HG03064 (cell line): ENCODE data around the gene NF2.

Experiments
- ATAC-seq: cut with Tn5 transposase; IDR thresholded peaks from one replicate; pipeline ENCODE4 v1.9.1; 2021; ENCODE audit warnings: low read depth; ENCODE audit not compliant: unreplicated experiment

NF2 gene

GRCh38 chr22:29629903-29630516, 26.6 kb downstream of the NF2 start:
- no peak for ATAC-seq

- ATAC-seq = no peak
Measured at GRCh38 chr22:29630987-29631386, 27.6 kb downstream of the NF2 start.

GRCh38 chr22:29631725-29632124, 28.3 kb downstream of the NF2 start:
- no peak for ATAC-seq

- ATAC-seq = no peak
Measured at GRCh38 chr22:29632672-29633071, 29.2 kb downstream of the NF2 start.

GRCh38 chr22:29633514-29634312, 30.3 kb downstream of the NF2 start:
- no peak for ATAC-seq

GRCh38 chr22:29634847-29635246, 31.4 kb downstream of the NF2 start:
- ATAC-seq = no peak

- no peak for ATAC-seq
Measured at GRCh38 chr22:29635734-29636357, 32.4 kb downstream of the NF2 start.

GRCh38 chr22:29636751-29637150, 33.3 kb downstream of the NF2 start:
- ATAC-seq = no peak

GRCh38 chr22:29637181-29637580, 33.7 kb downstream of the NF2 start:
- no peak for ATAC-seq

GRCh38 chr22:29638678-29639077, 35.2 kb downstream of the NF2 start:
- ATAC-seq = no peak

GRCh38 chr22:29639096-29639495, 35.7 kb downstream of the NF2 start:
- ATAC-seq = no peak

- ATAC-seq = no peak
Measured at GRCh38 chr22:29641042-29641699, 37.7 kb downstream of the NF2 start.

GRCh38 chr22:29641700-29642330, 38.4 kb downstream of the NF2 start:
- ATAC-seq = no peak

- ATAC-seq = no peak
Measured at GRCh38 chr22:29642694-29643093, 39.3 kb downstream of the NF2 start.

- ATAC-seq = no peak
Measured at GRCh38 chr22:29647954-29648737, 44.7 kb downstream of the NF2 start.

GRCh38 chr22:29650370-29650769, 46.9 kb downstream of the NF2 start:
- no peak for ATAC-seq

GRCh38 chr22:29651652-29652051, 48.2 kb downstream of the NF2 start:
- no peak for ATAC-seq

- ATAC-seq = no peak
Measured at GRCh38 chr22:29654420-29654819, 51.0 kb downstream of the NF2 start.

- no peak for ATAC-seq
Measured at GRCh38 chr22:29654882-29655281, 51.4 kb downstream of the NF2 start.

GRCh38 chr22:29658176-29658575, 54.7 kb downstream of the NF2 start:
- no peak for ATAC-seq
